ENCODE measurements around the gene PRELP.

DNA sequence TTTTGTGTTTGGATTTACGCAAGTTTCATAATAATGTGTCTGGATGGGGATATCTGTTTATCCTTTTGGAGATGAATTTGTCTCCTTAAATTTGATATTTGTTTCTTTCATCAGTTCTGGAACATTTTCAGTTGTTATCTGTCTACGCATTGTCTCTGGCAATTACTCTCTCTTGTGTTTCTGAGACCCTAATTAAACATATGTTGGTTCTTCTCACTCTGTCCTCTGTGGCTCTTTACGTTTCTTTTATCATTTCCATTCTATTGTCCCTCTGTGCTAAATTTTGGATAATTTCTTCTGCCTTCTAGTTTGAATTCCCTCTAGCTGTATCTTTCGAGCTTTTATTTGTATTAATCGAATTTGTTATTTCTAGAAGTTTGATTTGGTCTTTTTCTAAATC lies 17.5 kb upstream of the PRELP start:
- no peak for TF ChIP-seq EP300 (IDR thresholded peaks at IDR 0.05)
- TF ChIP-seq POLR2AphosphoS5 (IDR thresholded peaks at IDR 0.05): no peak
